ENCODE data around the gene RTL5. TPM values are rescaled to one million over a fixed set of nuclear protein-coding genes. Genes with fewer than 3 reads are reported as not detected.

The RTL5 gene
- polyA plus RNA-seq, 1 donor (not counting 4 experiments of a cell fraction or from before 2014, with no cell fraction given), result 0.09 TPM

- TF ChIP-seq EZH2 (IDR thresholded peaks at IDR 0.05; ENCODE audit: low read length), result no peak
- no peak for TF ChIP-seq CTCF (optimal IDR thresholded peaks at IDR 0.05 in 1 of 3, IDR thresholded peaks at IDR 0.05 in 1 of 3, conservative IDR thresholded peaks at IDR 0.05 in 1 of 3; ENCODE audit: extremely low read depth in 1 of 3, insufficient read depth in 2 of 3, low read length in 3 of 3)
- H3K9me1 ChIP-seq (ENCODE audit: control insufficient read depth, extremely low read depth, insufficient read depth, low read length), result no peaks in the 10 kb centered on the region
- dilution Hi-C loops (cut with MboI; ENCODE audit: extremely low pct_ligation_motif_present, low sequenced_read_pairs), result no loop called here
- H3K27ac ChIP-seq (ENCODE audit: control insufficient read depth, insufficient read depth, low read length), result no peak overlapping the region
- no peak overlapping the region for H3K9ac ChIP-seq (ENCODE audit: control insufficient read depth, extremely low read depth, insufficient read depth, low read length)
- H3K36me3 ChIP-seq (ENCODE audit: control insufficient read depth in 2 of 2, extremely low read depth in 1 of 2, insufficient read depth in 2 of 2, low read length in 2 of 2), result no peaks in the 10 kb centered on the region
- no peak overlapping the region for H2AFZ ChIP-seq (ENCODE audit: control insufficient read depth, low read length)
- H3K4me1 ChIP-seq (ENCODE audit: control insufficient read depth, extremely low read depth, insufficient read depth, low read length), result no peaks in the 10 kb centered on the region
- no peaks in the 10 kb centered on the region for H3K9me3 ChIP-seq (ENCODE audit: control insufficient read depth, low read depth, low read length)
- FAIRE-seq (no peak), DNase-seq (ENCODE audit: low read depth, low spot score) (no peak)
- no peak overlapping the region for H3K4me2 ChIP-seq (ENCODE audit: control insufficient read depth, extremely low read depth, insufficient read depth, low read depth, low read length)
- H3K27me3 ChIP-seq (ENCODE audit: control insufficient read depth, extremely low read depth, insufficient read depth, low read length), result peaks cover 27% of the 10 kb centered on the region
- no peaks in the 10 kb centered on the region for H3K79me2 ChIP-seq (ENCODE audit: control insufficient read depth, insufficient read depth, low read length)
- no peaks in the 10 kb centered on the region for H4K20me1 ChIP-seq (ENCODE audit: control insufficient read depth, extremely low read depth, insufficient read depth, low read length)
- no peak overlapping the region for H3K4me3 ChIP-seq (ENCODE audit: control insufficient read depth in 2 of 3, extremely low read depth in 1 of 3, insufficient read depth in 2 of 3, low read depth in 1 of 3, low read length in 3 of 3)
Measured at GRCh38 chrX:72114306-72114705, 17.4 kb downstream of the RTL5 start.

GRCh38 chrX:72113461-72113860, 18.3 kb downstream of the RTL5 start:
- Histone ChIP-seq H2AFZ (ENCODE audit: control insufficient read depth, low read length) (no peak overlapping the region), H3K9me3 (ENCODE audit: control insufficient read depth, low read depth, low read length) (no peaks in the 10 kb centered on the region), H3K4me2 (ENCODE audit: control insufficient read depth, extremely low read depth, insufficient read depth, low read depth, low read length) (no peak overlapping the region), H3K4me1 (ENCODE audit: control insufficient read depth, extremely low read depth, insufficient read depth, low read length) (no peaks in the 10 kb centered on the region), H3K9me1 (ENCODE audit: control insufficient read depth, extremely low read depth, insufficient read depth, low read length) (no peaks in the 10 kb centered on the region), H3K27ac (ENCODE audit: control insufficient read depth, insufficient read depth, low read length) (no peak overlapping the region), H3K9ac (ENCODE audit: control insufficient read depth, extremely low read depth, insufficient read depth, low read length) (no peak overlapping the region), H4K20me1 (ENCODE audit: control insufficient read depth, extremely low read depth, insufficient read depth, low read length) (no peaks in the 10 kb centered on the region), H3K4me3 (ENCODE audit: control insufficient read depth in 2 of 3, extremely low read depth in 1 of 3, insufficient read depth in 2 of 3, low read depth in 1 of 3, low read length in 3 of 3) (no peak overlapping the region), H3K79me2 (ENCODE audit: control insufficient read depth, insufficient read depth, low read length) (no peaks in the 10 kb centered on the region), H3K36me3 (ENCODE audit: control insufficient read depth in 2 of 2, extremely low read depth in 1 of 2, insufficient read depth in 2 of 2, low read length in 2 of 2) (no peaks in the 10 kb centered on the region), H3K27me3 (ENCODE audit: control insufficient read depth, extremely low read depth, insufficient read depth, low read length) (peaks cover 35% of the 10 kb centered on the region)
- FAIRE-seq (no peak), DNase-seq (ENCODE audit: low read depth, low spot score) (no peak)
- no peak for TF ChIP-seq EZH2 (IDR thresholded peaks at IDR 0.05; ENCODE audit: low read length)
- TF ChIP-seq CTCF (optimal IDR thresholded peaks at IDR 0.05 in 1 of 3, IDR thresholded peaks at IDR 0.05 in 1 of 3, conservative IDR thresholded peaks at IDR 0.05 in 1 of 3; ENCODE audit: extremely low read depth in 1 of 3, insufficient read depth in 2 of 3, low read length in 3 of 3), result no peak
- dilution Hi-C loops (cut with MboI; ENCODE audit: extremely low pct_ligation_motif_present, low sequenced_read_pairs), result no loop called here
